Ovary (tissue), 3 donors: ENCODE measurements around the gene MIAT.

Experiments
- EP300 ChIP-seq: sonication (generic); formaldehyde crosslinking; IDR thresholded peaks from one replicate; pipeline ENCODE4 v1.6.1; 2017; ENCODE audit warnings: antibody characterized with exemption
- POLR2A ChIP-seq: fragments of 450-650 bp; IDR thresholded peaks from one replicate; pipeline ENCODE4 v1.6.1; 2017; ENCODE audit warnings: antibody characterized with exemption, mild to moderate bottlenecking, moderate library complexity
- TF ChIP-seq, protein P1 (sequence below), 3 donors: fragments of 450-650 bp in 2 of 3; fragments of 200-600 bp in 1 of 3; IDR thresholded peaks; one replicate each; pipeline versions ENCODE4 v1.5.1 to v1.8.0; 2016 to 2022; ENCODE audit warnings: antibody characterized with exemption in 3 of 3, mild to moderate bottlenecking in 1 of 3
- donor health status: DM: no; HTN: no; CAD: no.

DNA sequence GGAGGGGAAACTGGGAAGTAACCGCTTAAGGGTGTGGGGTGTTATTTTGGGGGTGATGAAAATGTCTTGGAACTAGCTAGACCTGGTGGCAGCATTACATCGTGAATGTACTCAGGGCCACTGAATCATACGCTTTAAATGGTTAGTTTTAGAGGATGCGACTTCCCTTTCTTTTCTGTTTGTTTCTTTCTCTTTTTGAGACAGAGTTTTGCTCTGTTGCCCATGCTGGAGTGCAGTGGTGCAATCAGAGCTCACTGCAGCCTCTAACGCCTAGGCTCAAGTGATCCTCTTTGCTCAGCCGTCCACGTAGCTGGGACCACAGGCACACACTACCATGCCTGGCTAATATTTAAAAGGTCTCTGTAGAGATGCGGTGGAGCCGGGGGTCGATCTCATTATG lies 5.6 kb upstream of the MIAT start:
- TF ChIP-seq, protein P1, sequence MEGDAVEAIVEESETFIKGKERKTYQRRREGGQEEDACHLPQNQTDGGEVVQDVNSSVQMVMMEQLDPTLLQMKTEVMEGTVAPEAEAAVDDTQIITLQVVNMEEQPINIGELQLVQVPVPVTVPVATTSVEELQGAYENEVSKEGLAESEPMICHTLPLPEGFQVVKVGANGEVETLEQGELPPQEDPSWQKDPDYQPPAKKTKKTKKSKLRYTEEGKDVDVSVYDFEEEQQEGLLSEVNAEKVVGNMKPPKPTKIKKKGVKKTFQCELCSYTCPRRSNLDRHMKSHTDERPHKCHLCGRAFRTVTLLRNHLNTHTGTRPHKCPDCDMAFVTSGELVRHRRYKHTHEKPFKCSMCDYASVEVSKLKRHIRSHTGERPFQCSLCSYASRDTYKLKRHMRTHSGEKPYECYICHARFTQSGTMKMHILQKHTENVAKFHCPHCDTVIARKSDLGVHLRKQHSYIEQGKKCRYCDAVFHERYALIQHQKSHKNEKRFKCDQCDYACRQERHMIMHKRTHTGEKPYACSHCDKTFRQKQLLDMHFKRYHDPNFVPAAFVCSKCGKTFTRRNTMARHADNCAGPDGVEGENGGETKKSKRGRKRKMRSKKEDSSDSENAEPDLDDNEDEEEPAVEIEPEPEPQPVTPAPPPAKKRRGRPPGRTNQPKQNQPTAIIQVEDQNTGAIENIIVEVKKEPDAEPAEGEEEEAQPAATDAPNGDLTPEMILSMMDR (IDR thresholded peaks at IDR 0.05) = no peak
- TF ChIP-seq POLR2A (no peak), EP300 (no peak)
